HepG2 (cell line): ENCODE results near the gene DHX16. TPM values are rescaled to one million over a fixed set of nuclear protein-coding genes. Genes with fewer than 3 reads are reported as not detected.

Source experiments
- IRF9 ChIP-seq: sonication (generic); formaldehyde crosslinking; IDR thresholded peaks from 2 replicates; pipeline ENCODE4 v1.8.0; 2022; ENCODE audit warnings: missing genetic modification reagents, mild to moderate bottlenecking, borderline replicate concordance
- KLF11 ChIP-seq: IDR thresholded peaks from 2 replicates; pipeline ENCODE4 v1.6.1; 2016; ENCODE audit warnings: missing compliant biosample characterization
- MEIS1 ChIP-seq: sonication (generic); formaldehyde crosslinking; IDR thresholded peaks from 2 replicates; pipeline ENCODE4 v1.9.0; 2021; ENCODE audit warnings: mild to moderate bottlenecking, missing genetic modification reagents, moderate library complexity, borderline replicate concordance
- NR2F6 ChIP-seq, 2 experiments: IDR thresholded peaks; 2 replicates each; pipeline ENCODE4 v1.6.1; 2016; ENCODE audit warnings: antibody characterized with exemption in 1 of 2, mild to moderate bottlenecking in 1 of 2
- PBX3 ChIP-seq: sonication (generic); formaldehyde crosslinking; IDR thresholded peaks from 2 replicates; pipeline ENCODE4 v1.8.1; 2023; ENCODE audit warnings: missing genetic modification reagents, inconsistent platforms, borderline replicate concordance
- SPEN ChIP-seq: sonication (generic); formaldehyde crosslinking; IDR thresholded peaks from 2 replicates; pipeline ENCODE4 v1.5.1; 2020; ENCODE audit warnings: low read depth, mild to moderate bottlenecking, missing genetic modification reagents
- TARDBP ChIP-seq: sonication (generic); formaldehyde crosslinking; IDR thresholded peaks from 2 replicates; pipeline ENCODE4 v1.8.0; 2022; ENCODE audit warnings: mild to moderate bottlenecking, missing genetic modification reagents
- TCF7 ChIP-seq: sonication (generic); IDR thresholded peaks from 2 replicates; pipeline ENCODE4 v1.6.1; 2016; ENCODE audit warnings: antibody characterized with exemption, low read depth
- ZBTB37 ChIP-seq: sonication (generic); formaldehyde crosslinking; IDR thresholded peaks from 2 replicates; pipeline ENCODE4 v1.4.0; 2020; ENCODE audit warnings: mild to moderate bottlenecking, missing genetic modification reagents
- ZNF280D ChIP-seq: sonication (generic); formaldehyde crosslinking; IDR thresholded peaks from 2 replicates; pipeline ENCODE4 v1.5.1; 2020; ENCODE audit warnings: mild to moderate bottlenecking, missing genetic modification reagents
- ZNF407 ChIP-seq: sonication (generic); formaldehyde crosslinking; IDR thresholded peaks from one replicate; pipeline ENCODE4 v1.5.1; 2020; ENCODE audit warnings: mild to moderate bottlenecking, missing genetic modification reagents; ENCODE audit errors: not compliant biosample characterization
- ZNF761 ChIP-seq: sonication (generic); formaldehyde crosslinking; conservative IDR thresholded peaks from 2 replicates; pipeline ENCODE4 v1.4.0; 2020; ENCODE audit warnings: mild to moderate bottlenecking, missing genetic modification reagents
- polyA plus RNA-seq, 8 experiments: library from polyadenylated mRNA; depleted of rRNA in 3 of 8; stranded (reverse) in 7 of 8; unstranded in 1 of 8; fragments of >200 nt; fragmentation: Illumina TruSeq in 4 of 8; extraction: Trizol in 4 of 8; gene quantifications; 2 replicates each; pipeline versions ENCODE4 v1.2.1 to v1.2.3, GENCODE V29; 2011 to 2016; ENCODE audit warnings: low read depth in 4 of 8, missing spikeins in 1 of 8, mixed read lengths in 1 of 8; ENCODE audit not compliant: insufficient read depth in 1 of 8
- total RNA-seq, 5 experiments: library from RNA; depleted of rRNA; stranded (reverse); fragments of >200 nt; fragmentation: Illumina TruSeq; extraction: Trizol; gene quantifications; 2 replicates each; pipeline ENCODE4 v1.2.3, GENCODE V29; 2016; ENCODE audit warnings: low read depth in 1 of 5

DHX16 gene
- total and polyA plus RNA-seq, 2 of the 13 experiments (the other 11 are each of a cell fraction or from before 2014, with no cell fraction given): 57.0 to 58.5 TPM

GRCh38 chr6:30647242-30648116 is 25.3 kb downstream of the DHX16 start (continued):
- TF ChIP-seq ZBTB37 (CRISPR knock-in tag): no peak
- TF ChIP-seq MEIS1 (CRISPR knock-in tag): peak; percentile 90; the same call in 1 of the 2 replicates
- no peak for TF ChIP-seq TCF7
- TF ChIP-seq ZNF280D (CRISPR knock-in tag): no peak
- peak; percentile 98 for TF ChIP-seq SPEN
- peak; percentile 98 for TF ChIP-seq ZNF407 (CRISPR knock-in tag)
- TF ChIP-seq ZNF761 (CRISPR knock-in tag): peak; percentile 84
- peak; percentile 82; the same call in 1 of the 2 replicates for TF ChIP-seq PBX3
- peak; percentile 96 for TF ChIP-seq IRF9 (CRISPR knock-in tag)
- peak; percentile 78 for TF ChIP-seq NR2F6 (IDR thresholded peaks at IDR 0.05)
- peak; percentile 96 for TF ChIP-seq NR2F6 (CRISPR knock-in tag; IDR thresholded peaks at IDR 0.05)
- no peak for TF ChIP-seq KLF11 (CRISPR knock-in tag)
- TF ChIP-seq TARDBP (CRISPR knock-in tag): peak; percentile 64; the same call in 1 of the 2 replicates
